OCI-LY3 (cell line): ENCODE data around the gene EXOC4.

Source experiments
- H2AFZ ChIP-seq: fragments of 200-600, 300-600 bp; shearing (Covaris generic); 2 replicates; pipeline ENCODE4 v1.6.0; 2014; ENCODE audit warnings: antibody characterized with exemption, low read depth, low read length
- H3K27ac ChIP-seq: fragments of 200-600, 300-600 bp; sonication (generic); 2 replicates; pipeline ENCODE4 v1.5.1; 2014; ENCODE audit warnings: mild to moderate bottlenecking, low read length, moderate library complexity, mixed read lengths
- H3K27me3 ChIP-seq: fragments of 200-600, 300-600 bp; sonication (generic); 2 replicates; pipeline ENCODE4 v1.6.1; 2014; ENCODE audit warnings: low read depth, low read length, mixed read lengths
- H3K36me3 ChIP-seq: fragments of 200-600, 300-600 bp; sonication (generic); replicated peaks from 2 replicates; pipeline ENCODE3; 2014; ENCODE audit warnings: low read depth, low read length, mixed read lengths
- H3K4me1 ChIP-seq: fragments of 300-600, 200-600 bp; sonication (generic); 2 replicates; pipeline ENCODE4 v1.6.1; 2014; ENCODE audit warnings: low read length, mixed read lengths
- H3K4me2 ChIP-seq: fragments of 200-600, 300-600 bp; sonication (generic); 2 replicates; pipeline ENCODE4 v1.6.1; 2014; ENCODE audit warnings: low read length, mixed read lengths
- H3K4me3 ChIP-seq: fragments of 300-600, 200-600 bp; sonication (generic); 2 replicates; pipeline ENCODE4 v1.5.1; 2014; ENCODE audit warnings: antibody characterized with exemption, mild to moderate bottlenecking, low read length, moderate library complexity
- H3K79me2 ChIP-seq: fragments of 300-600, 200-600 bp; shearing (Covaris generic); 2 replicates; pipeline ENCODE4 v1.6.1; 2014; ENCODE audit warnings: mild to moderate bottlenecking, low read length, mixed read lengths
- H3K9ac ChIP-seq: fragments of 300-600, 200-600 bp; shearing (Covaris generic); 2 replicates; pipeline ENCODE4 v1.6.0; 2014; ENCODE audit warnings: mild to moderate bottlenecking, low read length, moderate library complexity
- H3K9me3 ChIP-seq: fragments of 200-600, 300-600 bp; shearing (Covaris generic); 2 replicates; pipeline ENCODE4 v1.6.1; 2014; ENCODE audit warnings: low read length, mixed read lengths; ENCODE audit not compliant: insufficient read depth
- H4K20me1 ChIP-seq: fragments of 200-600, 300-600 bp; sonication (generic); 2 replicates; pipeline ENCODE4 v1.6.1; 2016; ENCODE audit warnings: low read length, mixed read lengths; ENCODE audit not compliant: insufficient read depth
- EZH2phosphoT487 ChIP-seq: fragments of 200-600 bp; shearing (Covaris generic); IDR thresholded peaks from 2 replicates; pipeline ENCODE4 v1.6.1; 2018; ENCODE audit warnings: antibody characterized with exemption, mixed run types, low read depth
- TF ChIP-seq, protein P1 (sequence below): fragments of 200-600, 300-600 bp; sonication (generic); IDR thresholded peaks from 2 replicates; pipeline ENCODE4 v1.5.1; 2014; ENCODE audit warnings: antibody characterized with exemption, low read length, low read depth

EXOC4 gene

GRCh38 chr7:133217773-133218172 lies 35.1 kb upstream of the EXOC4 start:
- Histone ChIP-seq H3K27me3 (peaks cover 33% of the 10 kb centered on the region), H3K4me1 (no peaks in the 10 kb centered on the region), H2AFZ (no peak overlapping the region), H4K20me1 (no peaks in the 10 kb centered on the region), H3K79me2 (no peaks in the 10 kb centered on the region), H3K36me3 (no peaks in the 10 kb centered on the region), H3K4me3 (no peak overlapping the region), H3K4me2 (no peak overlapping the region), H3K9me3 (no peaks in the 10 kb centered on the region), H3K27ac (no peak overlapping the region), H3K9ac (no peak overlapping the region)
- TF ChIP-seq, protein P1, sequence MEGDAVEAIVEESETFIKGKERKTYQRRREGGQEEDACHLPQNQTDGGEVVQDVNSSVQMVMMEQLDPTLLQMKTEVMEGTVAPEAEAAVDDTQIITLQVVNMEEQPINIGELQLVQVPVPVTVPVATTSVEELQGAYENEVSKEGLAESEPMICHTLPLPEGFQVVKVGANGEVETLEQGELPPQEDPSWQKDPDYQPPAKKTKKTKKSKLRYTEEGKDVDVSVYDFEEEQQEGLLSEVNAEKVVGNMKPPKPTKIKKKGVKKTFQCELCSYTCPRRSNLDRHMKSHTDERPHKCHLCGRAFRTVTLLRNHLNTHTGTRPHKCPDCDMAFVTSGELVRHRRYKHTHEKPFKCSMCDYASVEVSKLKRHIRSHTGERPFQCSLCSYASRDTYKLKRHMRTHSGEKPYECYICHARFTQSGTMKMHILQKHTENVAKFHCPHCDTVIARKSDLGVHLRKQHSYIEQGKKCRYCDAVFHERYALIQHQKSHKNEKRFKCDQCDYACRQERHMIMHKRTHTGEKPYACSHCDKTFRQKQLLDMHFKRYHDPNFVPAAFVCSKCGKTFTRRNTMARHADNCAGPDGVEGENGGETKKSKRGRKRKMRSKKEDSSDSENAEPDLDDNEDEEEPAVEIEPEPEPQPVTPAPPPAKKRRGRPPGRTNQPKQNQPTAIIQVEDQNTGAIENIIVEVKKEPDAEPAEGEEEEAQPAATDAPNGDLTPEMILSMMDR, result no peak
- no peak for TF ChIP-seq EZH2phosphoT487

- Histone ChIP-seq H3K79me2 (no peaks in the 10 kb centered on the region), H3K9me3 (no peaks in the 10 kb centered on the region), H3K27ac (no peak overlapping the region), H3K9ac (no peak overlapping the region), H3K4me1 (no peaks in the 10 kb centered on the region), H3K4me2 (no peak overlapping the region), H3K36me3 (no peaks in the 10 kb centered on the region), H3K4me3 (no peak overlapping the region), H3K27me3 (peaks cover 27% of the 10 kb centered on the region), H2AFZ (no peak overlapping the region), H4K20me1 (no peaks in the 10 kb centered on the region)
- TF ChIP-seq EZH2phosphoT487, result no peak
- TF ChIP-seq, protein P1, result peak; percentile 88
Observed at GRCh38 chr7:133230591-133231194, 22.2 kb upstream of the EXOC4 start.

- H4K20me1 ChIP-seq, result no peaks in the 10 kb centered on the region
- H3K79me2 ChIP-seq, result no peaks in the 10 kb centered on the region
- H3K4me3 ChIP-seq, result no peak overlapping the region
- H3K27ac ChIP-seq, result no peak overlapping the region
- peaks cover 30% of the 10 kb centered on the region for H3K27me3 ChIP-seq
- no peak for TF ChIP-seq EZH2phosphoT487
- TF ChIP-seq, protein P1, result no peak
- H3K36me3 ChIP-seq, result no peaks in the 10 kb centered on the region
- no peaks in the 10 kb centered on the region for H3K4me1 ChIP-seq
- no peak overlapping the region for H3K9ac ChIP-seq
- H3K9me3 ChIP-seq, result no peaks in the 10 kb centered on the region
- no peak overlapping the region for H2AFZ ChIP-seq
- no peak overlapping the region for H3K4me2 ChIP-seq
Observed at GRCh38 chr7:133233142-133233541, 19.7 kb upstream of the EXOC4 start.

GRCh38 chr7:133234961-133235875 lies 17.7 kb upstream of the EXOC4 start:
- Histone ChIP-seq H3K9me3 (no peaks in the 10 kb centered on the region), H4K20me1 (no peaks in the 10 kb centered on the region), H2AFZ (no peak overlapping the region), H3K4me3 (no peak overlapping the region), H3K79me2 (no peaks in the 10 kb centered on the region), H3K4me2 (no peak overlapping the region), H3K9ac (no peak overlapping the region), H3K27me3 (peaks cover 17% of the 10 kb centered on the region), H3K4me1 (no peaks in the 10 kb centered on the region), H3K27ac (no peak overlapping the region), H3K36me3 (no peaks in the 10 kb centered on the region)
- TF ChIP-seq, protein P1, result no peak
- no peak for TF ChIP-seq EZH2phosphoT487
